CD8-positive, alpha-beta memory T cell (primary cell): ENCODE measurements around the gene FASN. TPM values are rescaled to one million over a fixed set of nuclear protein-coding genes. Genes with fewer than 3 reads are reported as not detected.

Source experiments
- CTCF ChIA-PET: fragments of 350-600 bp; sonication (Branson Sonifier 250); formaldehyde crosslinking; loops from one replicate; lab custom pipeline; 2021; ENCODE audit warnings: antibody characterized with exemption; lab: Charles Lee
- POLR2A ChIA-PET: fragments of 350-600 bp; sonication (Branson Sonifier 250); formaldehyde crosslinking; loops from one replicate; lab custom pipeline; 2021; ENCODE audit warnings: antibody characterized with exemption; lab: Charles Lee
- DNase-seq, 5 donors: peaks; one replicate each; pipeline versions ENCODE4 v3.0.0 to v3.0.0-alpha.2; 2020 to 2022; ENCODE audit warnings: mixed read lengths in 1 of 5
- H3K27ac ChIP-seq: one replicate; pipeline ENCODE4 v1.7.0; 2013; ENCODE audit warnings: low read depth, mild to moderate bottlenecking, low read length, moderate library complexity
- H3K27me3 ChIP-seq: 2 replicates; pipeline ENCODE4 v1.7.0; 2013; ENCODE audit warnings: low read length, mild to moderate bottlenecking; ENCODE audit not compliant: insufficient read depth, poor library complexity, severe bottlenecking
- H3K36me3 ChIP-seq: 2 replicates; pipeline ENCODE4 v1.7.0; 2013; ENCODE audit warnings: mild to moderate bottlenecking, low read length, moderate library complexity; ENCODE audit not compliant: insufficient read depth
- H3K4me1 ChIP-seq: 2 replicates; pipeline ENCODE4 v1.7.0; 2013; ENCODE audit warnings: mild to moderate bottlenecking, low read length, moderate library complexity; ENCODE audit not compliant: insufficient read depth
- H3K4me3 ChIP-seq: 2 replicates; pipeline ENCODE4 v1.7.0; 2013; ENCODE audit warnings: mild to moderate bottlenecking, low read length
- H3K9me3 ChIP-seq: 2 replicates; pipeline ENCODE4 v1.7.0; 2013; ENCODE audit warnings: mild to moderate bottlenecking, low read length
- H3K27ac Mint-ChIP-seq, 8 donors: one replicate each; pipeline ENCODE4 v1.8.0; 2020 to 2021; ENCODE audit warnings: mixed read lengths in 8 of 8, mild to moderate bottlenecking in 6 of 8, inconsistent platforms in 3 of 8, moderate library complexity in 3 of 8
- H3K27me3 Mint-ChIP-seq, 2 donors: one replicate each; pipeline ENCODE4 v1.8.0; 2020 to 2021; ENCODE audit warnings: mixed read lengths in 2 of 2, mild to moderate bottlenecking in 1 of 2, moderate library complexity in 1 of 2
- H3K36me3 Mint-ChIP-seq, 3 donors: one replicate each; pipeline ENCODE4 v1.8.0; 2020 to 2021; ENCODE audit warnings: mixed read lengths in 3 of 3, inconsistent platforms in 1 of 3, mild to moderate bottlenecking in 1 of 3
- H3K4me1 Mint-ChIP-seq, 3 donors: one replicate each; pipeline ENCODE4 v1.8.0; 2020 to 2021; ENCODE audit warnings: mixed read lengths in 3 of 3, inconsistent platforms in 1 of 3, mild to moderate bottlenecking in 1 of 3
- H3K4me3 Mint-ChIP-seq, 7 donors: one replicate each; pipeline ENCODE4 v1.8.0; 2020 to 2021; ENCODE audit warnings: mixed read lengths in 7 of 7, mild to moderate bottlenecking in 6 of 7, moderate library complexity in 4 of 7, inconsistent platforms in 2 of 7
- H3K9me3 Mint-ChIP-seq, 5 donors: one replicate each; pipeline ENCODE4 v1.8.0; 2020 to 2022; ENCODE audit warnings: mixed read lengths in 5 of 5, mild to moderate bottlenecking in 3 of 5, moderate library complexity in 2 of 5, inconsistent platforms in 1 of 5
- polyA plus RNA-seq: library from polyadenylated mRNA; unstranded; fragments of 300-500 nt; fragmentation: Illumina TruSeq; gene quantifications from one replicate; pipeline ENCODE4 v1.2.3, GENCODE V29; 2021
- total RNA-seq, 2 experiments: library from RNA; stranded (reverse); gene quantifications; one replicate each; pipeline ENCODE4 v1.2.3, GENCODE V29; 2021

The FASN gene
- total and polyA plus RNA-seq, 3 experiments from 2014 or later = 2.7 to 259 (median 251) TPM

DNA sequence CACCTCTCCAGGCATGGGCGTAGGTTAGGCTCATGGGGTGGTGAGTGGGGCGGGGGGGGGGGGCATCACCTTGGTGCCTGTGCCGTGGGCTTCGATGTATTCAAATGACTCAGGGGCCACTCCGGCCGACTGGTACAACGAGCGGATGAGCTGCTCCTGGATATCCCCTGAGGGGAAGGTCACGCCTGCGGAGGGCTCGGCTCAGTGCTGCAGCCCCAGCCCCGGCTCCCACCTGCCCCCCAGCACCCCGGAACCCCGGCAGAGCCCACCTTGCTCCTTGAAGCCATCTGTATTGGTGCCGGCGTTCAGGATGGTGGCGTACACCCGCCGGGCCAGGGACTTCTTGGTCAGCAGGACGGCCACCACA is 5.4 kb downstream of the FASN start:
- Histone ChIP-seq H3K4me1 (peaks cover 7% of the 10 kb centered on the region), H3K4me3 (no peak overlapping the region), H3K27ac (no peak overlapping the region), H3K9me3 (no peaks in the 10 kb centered on the region), H3K36me3 (no peaks in the 10 kb centered on the region), H3K27me3 (no peaks in the 10 kb centered on the region)
- POLR2A ChIA-PET = no interaction called here
- Mint-ChIP-seq H3K4me1 (peaks cover 0 to 3% (median 2%) of the 10 kb centered on the region in 3 donors), H3K27ac (no peak overlapping the region), H3K27me3 (no peaks in the 10 kb centered on the region), H3K9me3 (no peaks in the 10 kb centered on the region), H3K36me3 (peaks cover 0 to 48% (median 2%) of the 10 kb centered on the region in 3 donors), H3K4me3 (no peak overlapping the region)
- CTCF ChIA-PET = interaction anchor here (1.5 kb wide), 1 partner anchor 26 kb away, joined by 3 read pairs; no protein-coding TSS in a partner anchor
- DNase-seq = peak in 1 of 5 donors; percentile 35

DNA sequence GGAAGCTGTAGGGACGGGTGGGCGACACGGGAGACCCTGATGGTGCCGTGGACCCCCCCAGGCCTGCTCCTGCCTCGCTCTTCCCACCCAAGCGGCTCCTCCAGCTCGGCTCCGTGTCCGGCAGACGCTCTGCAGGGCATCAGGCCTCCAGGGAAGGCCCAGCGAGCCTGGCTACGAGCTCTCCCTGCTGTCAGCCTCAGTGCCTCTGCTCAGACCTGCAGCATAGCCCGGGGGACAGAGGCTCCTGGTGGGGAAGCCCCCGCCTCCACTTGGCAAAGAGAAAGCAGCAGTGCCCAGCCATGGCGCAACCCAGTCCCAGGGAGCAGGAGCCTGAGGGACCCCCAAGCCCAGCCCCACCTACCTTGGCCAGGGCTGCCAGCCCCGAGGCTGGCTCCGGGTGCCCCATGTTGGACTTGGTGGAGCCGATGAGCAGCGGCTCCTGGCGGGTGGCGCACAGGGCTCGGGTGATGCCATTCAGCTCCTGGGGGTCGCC is 5.9 kb downstream of the FASN start:
- no peak overlapping the region for H3K27ac Mint-ChIP-seq
- no peaks in the 10 kb centered on the region for H3K9me3 Mint-ChIP-seq
- peaks cover 6% of the 10 kb centered on the region for H3K4me1 ChIP-seq
- no peaks in the 10 kb centered on the region for H3K27me3 Mint-ChIP-seq
- ChIA-PET CTCF (interaction anchor here (0.7 to 1.5 kb wide), 2 partner anchors 26 to 54 kb away, joined by 3 read pairs; partner anchors contain the start of gene DCXR), POLR2A (no interaction called here)
- H3K4me1 Mint-ChIP-seq = peaks cover 0 to 3% (median 2%) of the 10 kb centered on the region in 3 donors
- no peak overlapping the region for H3K27ac ChIP-seq
- no peaks in the 10 kb centered on the region for H3K9me3 ChIP-seq
- H3K4me3 ChIP-seq = no peak overlapping the region
- no peak for DNase-seq
- peaks cover 0 to 52% (median 2%) of the 10 kb centered on the region in 3 donors for H3K36me3 Mint-ChIP-seq
- H3K36me3 ChIP-seq = no peaks in the 10 kb centered on the region
- no peak overlapping the region for H3K4me3 Mint-ChIP-seq
- no peaks in the 10 kb centered on the region for H3K27me3 ChIP-seq

DNA sequence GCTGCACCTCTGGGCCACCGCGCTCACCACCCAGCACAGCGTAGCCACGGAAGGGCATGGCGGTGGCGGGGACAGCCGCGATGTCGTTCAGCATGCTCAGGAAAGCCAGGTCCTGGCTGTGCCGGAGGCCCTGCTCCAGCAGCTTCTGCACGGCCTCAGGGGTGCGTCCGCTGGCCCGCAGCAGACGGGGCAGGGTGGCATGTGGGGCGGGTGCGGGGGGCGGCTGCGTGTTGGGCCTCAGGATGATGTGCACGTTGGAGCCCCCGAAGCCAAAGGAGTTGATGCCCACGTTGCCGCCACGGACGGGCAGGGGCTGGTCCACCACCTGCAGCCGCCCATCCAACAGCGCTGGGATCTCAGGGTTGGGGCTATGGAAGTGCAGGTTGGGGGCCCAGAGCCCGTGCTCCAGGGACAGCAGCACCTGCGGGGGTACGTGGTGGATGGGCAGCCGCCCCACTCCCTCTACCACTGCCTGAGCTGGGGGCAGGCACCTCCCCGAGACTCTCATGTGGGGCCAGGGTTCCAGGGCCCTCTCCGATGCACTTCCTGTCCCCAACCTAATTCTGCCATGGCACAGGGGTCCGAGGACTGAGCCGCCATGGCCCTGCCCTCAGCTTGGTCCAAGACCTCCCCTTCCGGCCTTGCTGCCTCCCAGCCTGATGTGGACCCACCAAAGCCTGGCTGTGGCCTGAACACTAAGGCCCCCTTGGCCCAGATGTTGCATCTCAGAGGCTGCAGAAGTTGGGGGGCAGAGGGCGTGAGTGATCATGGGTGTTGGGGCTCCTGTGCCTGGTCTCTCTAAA is 6.6 kb downstream of the FASN start:
- peaks cover 0 to 58% (median 2%) of the 10 kb centered on the region in 3 donors for H3K36me3 Mint-ChIP-seq
- POLR2A ChIA-PET = no interaction called here
- H3K27ac Mint-ChIP-seq = no peak overlapping the region
- Histone ChIP-seq H3K9me3 (no peaks in the 10 kb centered on the region), H3K27ac (no peak overlapping the region), H3K4me3 (no peak overlapping the region), H3K27me3 (no peaks in the 10 kb centered on the region), H3K4me1 (no peaks in the 10 kb centered on the region), H3K36me3 (no peaks in the 10 kb centered on the region)
- CTCF ChIA-PET = interaction anchor here (0.7 to 1.5 kb wide), 2 partner anchors 25 to 54 kb away, joined by 3 read pairs; partner anchors contain the start of gene DCXR
- no peaks in the 10 kb centered on the region for H3K27me3 Mint-ChIP-seq
- DNase-seq = no peak
- no peak overlapping the region for H3K4me3 Mint-ChIP-seq
- no peaks in the 10 kb centered on the region for H3K9me3 Mint-ChIP-seq
- peaks cover 0 to 2% (median 0%) of the 10 kb centered on the region in 3 donors for H3K4me1 Mint-ChIP-seq

GRCh38 chr17:82090549-82091263 is 7.3 kb downstream of the FASN start:
- H3K27ac Mint-ChIP-seq = no peak overlapping the region
- Histone ChIP-seq H3K4me1 (no peaks in the 10 kb centered on the region), H3K27me3 (no peaks in the 10 kb centered on the region), H3K36me3 (no peaks in the 10 kb centered on the region), H3K27ac (no peak overlapping the region), H3K9me3 (no peaks in the 10 kb centered on the region), H3K4me3 (no peak overlapping the region)
- no peaks in the 10 kb centered on the region for H3K9me3 Mint-ChIP-seq
- no peaks in the 10 kb centered on the region for H3K27me3 Mint-ChIP-seq
- H3K4me1 Mint-ChIP-seq = no peaks in the 10 kb centered on the region
- H3K36me3 Mint-ChIP-seq = peaks cover 0 to 65% (median 2%) of the 10 kb centered on the region in 3 donors
- H3K4me3 Mint-ChIP-seq = peak overlapping the region in 1 of 7 donors; percentile 59
- DNase-seq = no peak
- ChIA-PET POLR2A (interaction anchor here (0.5 kb wide), 1 partner anchor 50 kb away, joined by 5 read pairs; no protein-coding TSS in a partner anchor), CTCF (no interaction called here)

DNA sequence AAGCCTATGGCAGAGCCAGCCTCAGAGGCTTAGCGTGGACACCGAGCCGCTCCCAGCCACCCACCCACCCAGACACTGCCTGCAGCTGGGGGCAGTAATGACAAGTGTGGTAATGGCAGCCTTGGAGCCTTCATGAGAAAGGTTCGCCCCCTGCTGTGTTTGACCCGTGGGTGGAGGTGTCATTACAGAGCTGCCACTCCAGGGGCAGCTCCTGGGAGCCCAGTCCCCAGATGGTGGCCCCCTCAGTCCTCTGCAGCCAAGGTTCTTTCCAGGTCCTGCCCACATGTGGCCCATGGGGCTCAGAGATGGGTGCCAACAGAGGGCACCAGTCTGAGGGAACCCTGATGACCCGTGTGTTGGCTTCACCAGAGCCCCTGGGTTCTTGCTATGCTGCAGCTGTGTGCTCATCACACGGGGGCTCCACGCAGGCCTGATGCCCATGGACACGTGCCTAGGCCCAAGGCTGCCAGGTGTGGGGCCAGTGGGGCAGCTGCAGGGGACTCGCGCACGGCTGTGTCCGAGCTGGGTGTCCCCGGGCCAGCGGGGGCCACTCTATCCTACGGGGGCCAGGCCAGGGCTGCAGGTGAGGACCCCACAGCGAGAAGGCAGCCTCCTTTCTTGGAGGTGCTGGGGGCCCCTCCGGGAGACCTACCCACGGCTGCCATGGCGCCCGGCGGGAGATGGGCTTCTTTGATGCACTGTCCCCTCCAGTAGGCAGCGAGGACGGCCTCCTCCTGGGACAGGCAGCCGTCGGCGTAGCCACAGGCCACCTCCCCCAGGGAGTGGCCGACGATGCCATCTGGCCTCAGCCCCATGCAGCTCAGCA is 8.1 kb downstream of the FASN start:
- Histone ChIP-seq H3K4me3 (no peak overlapping the region), H3K27ac (no peak overlapping the region), H3K27me3 (no peaks in the 10 kb centered on the region), H3K9me3 (no peaks in the 10 kb centered on the region), H3K4me1 (no peaks in the 10 kb centered on the region), H3K36me3 (no peaks in the 10 kb centered on the region)
- Mint-ChIP-seq H3K36me3 (peaks cover 0 to 65% (median 2%) of the 10 kb centered on the region in 3 donors), H3K27ac (no peak overlapping the region), H3K27me3 (no peaks in the 10 kb centered on the region), H3K9me3 (no peaks in the 10 kb centered on the region), H3K4me1 (no peaks in the 10 kb centered on the region), H3K4me3 (peak overlapping the region in 1 of 7 donors; percentile 59)
- DNase-seq = no peak
- ChIA-PET POLR2A (interaction anchor here (0.5 kb wide), 1 partner anchor 49 kb away, joined by 5 read pairs; no protein-coding TSS in a partner anchor), CTCF (no interaction called here)

DNA sequence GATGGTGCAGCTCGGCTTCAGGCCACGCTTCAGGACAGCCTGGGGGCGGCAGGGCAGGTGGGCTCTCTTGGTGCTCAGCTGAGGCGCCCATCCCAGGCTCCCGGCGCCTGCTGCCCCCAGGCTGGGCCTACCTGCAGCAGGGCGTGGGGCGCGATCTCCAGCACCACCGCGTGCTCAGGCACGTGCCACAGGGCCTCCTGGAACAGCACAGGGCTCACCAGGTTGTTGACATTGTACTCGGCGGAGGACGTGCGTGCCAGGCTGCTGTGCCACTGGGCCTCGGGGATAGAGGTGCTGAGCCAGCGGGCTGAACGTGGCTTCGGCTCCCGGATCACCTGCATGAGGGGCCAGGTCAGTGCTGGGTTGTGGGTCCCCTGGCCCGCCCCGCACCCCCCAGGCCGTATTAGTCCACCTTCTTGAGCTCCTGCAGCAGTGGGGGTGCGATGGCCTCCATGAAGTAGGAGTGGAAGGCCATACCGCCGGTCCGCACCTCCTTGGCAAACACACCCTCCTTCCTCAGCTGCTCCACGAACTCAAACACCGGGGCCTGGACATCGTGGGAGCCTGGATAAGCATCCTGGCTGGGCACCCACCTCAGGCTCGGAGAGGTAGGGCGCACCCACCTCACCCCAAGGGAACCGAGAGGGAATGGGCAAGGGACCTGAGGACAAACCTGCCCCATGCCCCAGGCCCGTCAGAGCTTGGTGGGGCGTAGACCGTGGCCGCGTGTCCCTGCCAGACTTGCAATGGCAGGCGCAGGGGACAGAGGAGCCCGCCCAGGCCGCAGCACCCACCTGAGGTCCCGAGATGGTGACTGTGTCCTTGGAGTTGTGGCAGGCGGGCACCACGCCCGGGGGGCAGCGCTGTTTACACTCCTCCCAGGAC is 9.0 kb downstream of the FASN start:
- DNase-seq = no peak
- H3K27ac Mint-ChIP-seq = no peak overlapping the region
- peaks cover 5% of the 10 kb centered on the region for H3K36me3 ChIP-seq
- no peaks in the 10 kb centered on the region for H3K9me3 ChIP-seq
- no peaks in the 10 kb centered on the region for H3K27me3 Mint-ChIP-seq
- no peaks in the 10 kb centered on the region for H3K27me3 ChIP-seq
- no peaks in the 10 kb centered on the region for H3K9me3 Mint-ChIP-seq
- H3K27ac ChIP-seq = no peak overlapping the region
- CTCF ChIA-PET = no interaction called here
- H3K4me3 Mint-ChIP-seq = no peak overlapping the region
- peaks cover 0 to 67% (median 2%) of the 10 kb centered on the region in 3 donors for H3K36me3 Mint-ChIP-seq
- H3K4me1 ChIP-seq = no peaks in the 10 kb centered on the region
- POLR2A ChIA-PET = no interaction called here
- no peaks in the 10 kb centered on the region for H3K4me1 Mint-ChIP-seq
- H3K4me3 ChIP-seq = no peak overlapping the region
